SK-N-SH treated with all-trans-retinoic acid at 6 μM for 48 hours (cell line): Measurements from ENCODE around the gene SFT2D2.

ENCODE experiments used
- ATAC-seq: fragments of 200-7000 bp; cut with Tn5 transposase; 3 replicates; pipeline ENCODE4 v1.9.1; 2020; ENCODE audit warnings: mild to moderate bottlenecking, moderate library complexity
- ARNTL ChIP-seq: fragments of 450-650 bp; formaldehyde crosslinking; IDR thresholded peaks from 2 replicates; pipeline ENCODE4 v1.5.0; 2020; ENCODE audit warnings: low read depth, mild to moderate bottlenecking, moderate library complexity, borderline replicate concordance
- BACH2 ChIP-seq: fragments of 250-450 bp; sonication (Bioruptor Pico); IDR thresholded peaks from 2 replicates; pipeline ENCODE4 v1.9.0; 2021; ENCODE audit warnings: mild to moderate bottlenecking, borderline replicate concordance
- CSDC2 ChIP-seq: fragments of 250-450 bp; sonication (Bioruptor Pico); IDR thresholded peaks from 2 replicates; pipeline ENCODE4 v1.5.0; 2020; ENCODE audit warnings: mild to moderate bottlenecking, moderate library complexity
- ESRRG ChIP-seq: fragments of 250-450 bp; sonication (Bioruptor Pico); IDR thresholded peaks from 2 replicates; pipeline ENCODE4 v1.6.1; 2021; ENCODE audit warnings: mild to moderate bottlenecking
- ISL1 ChIP-seq: fragments of 250-450 bp; sonication (Bioruptor Pico); IDR thresholded peaks from 2 replicates; pipeline ENCODE4 v2.1.2; 2022; ENCODE audit warnings: mild to moderate bottlenecking, moderate library complexity
- OSR1 ChIP-seq: fragments of 250-450 bp; sonication (Bioruptor Pico); IDR thresholded peaks from 2 replicates; pipeline ENCODE4 v1.8.0; 2022; ENCODE audit warnings: moderate library complexity, mild to moderate bottlenecking, inconsistent platforms
- PPARA ChIP-seq: fragments of 250-450 bp; sonication (Bioruptor Pico); IDR thresholded peaks from 2 replicates; pipeline ENCODE4 v1.5.0; 2020; ENCODE audit warnings: mild to moderate bottlenecking, borderline replicate concordance
- SNAI2 ChIP-seq: fragments of 250-450 bp; sonication (Bioruptor Pico); IDR thresholded peaks from 2 replicates; pipeline ENCODE4 v1.5.0; 2020; ENCODE audit warnings: mild to moderate bottlenecking, moderate library complexity
- TCF4 ChIP-seq: fragments of 250-450 bp; sonication (Bioruptor Pico); IDR thresholded peaks from 2 replicates; pipeline ENCODE4 v1.8.0; 2021; ENCODE audit warnings: mild to moderate bottlenecking, moderate library complexity, borderline replicate concordance
- TOX ChIP-seq: fragments of 250-450 bp; sonication (Bioruptor Pico); IDR thresholded peaks from 2 replicates; pipeline ENCODE4 v1.8.0; 2021; ENCODE audit warnings: mild to moderate bottlenecking, moderate library complexity, borderline replicate concordance
- ZC3H10 ChIP-seq: fragments of 250-450 bp; sonication (Bioruptor Pico); IDR thresholded peaks from 2 replicates; pipeline ENCODE4 v1.5.1; 2021; ENCODE audit warnings: mild to moderate bottlenecking, moderate library complexity
- ZFP3 ChIP-seq: fragments of 250-450 bp; sonication (Bioruptor Pico); IDR thresholded peaks from 2 replicates; pipeline ENCODE4 v1.5.0; 2020; ENCODE audit warnings: mild to moderate bottlenecking, moderate library complexity
- ZFP30 ChIP-seq: fragments of 450-650 bp; formaldehyde crosslinking; IDR thresholded peaks from 2 replicates; pipeline ENCODE4 v1.5.0; 2022; ENCODE audit warnings: mild to moderate bottlenecking, moderate library complexity
- ZNF565 ChIP-seq: fragments of 450-650 bp; formaldehyde crosslinking; conservative IDR thresholded peaks from 2 replicates; pipeline ENCODE4 v1.5.0; 2020; ENCODE audit warnings: low read depth, mild to moderate bottlenecking, moderate library complexity
- ZNF70 ChIP-seq: fragments of 450-650 bp; formaldehyde crosslinking; IDR thresholded peaks from 2 replicates; pipeline ENCODE4 v1.5.0; 2020; ENCODE audit warnings: mild to moderate bottlenecking, moderate library complexity
- ZNF8 ChIP-seq: fragments of 450-650 bp; formaldehyde crosslinking; IDR thresholded peaks from 2 replicates; pipeline ENCODE4 v1.5.0; 2020; ENCODE audit warnings: mild to moderate bottlenecking, moderate library complexity
- TF ChIP-seq, protein P1 (sequence below): fragments of 250-450 bp; sonication (Bioruptor Pico); IDR thresholded peaks from 2 replicates; pipeline ENCODE4 v1.5.0; 2020; ENCODE audit warnings: mild to moderate bottlenecking, moderate library complexity
- TF ChIP-seq, protein P2 (sequence below): fragments of 250-450 bp; sonication (Bioruptor Pico); IDR thresholded peaks from 2 replicates; pipeline ENCODE4 v1.8.0; 2020; ENCODE audit warnings: mild to moderate bottlenecking, moderate library complexity, borderline replicate concordance
- TF ChIP-seq, protein P3 (sequence below): fragments of 250-450 bp; sonication (Bioruptor Pico); IDR thresholded peaks from 2 replicates; pipeline ENCODE4 v1.8.0; 2021; ENCODE audit warnings: low read depth, mild to moderate bottlenecking, moderate library complexity, borderline replicate concordance
- TF ChIP-seq, protein P4 (sequence below): fragments of 250-450 bp; sonication (Bioruptor Pico); IDR thresholded peaks from 2 replicates; pipeline ENCODE4 v1.5.1; 2021; ENCODE audit warnings: mild to moderate bottlenecking, moderate library complexity
- TF ChIP-seq, protein P5 (sequence below): fragments of 250-450 bp; sonication (Bioruptor Pico); IDR thresholded peaks from 2 replicates; pipeline ENCODE4 v1.5.1; 2020; ENCODE audit warnings: low read depth, mild to moderate bottlenecking, moderate library complexity

The SFT2D2 gene

DNA sequence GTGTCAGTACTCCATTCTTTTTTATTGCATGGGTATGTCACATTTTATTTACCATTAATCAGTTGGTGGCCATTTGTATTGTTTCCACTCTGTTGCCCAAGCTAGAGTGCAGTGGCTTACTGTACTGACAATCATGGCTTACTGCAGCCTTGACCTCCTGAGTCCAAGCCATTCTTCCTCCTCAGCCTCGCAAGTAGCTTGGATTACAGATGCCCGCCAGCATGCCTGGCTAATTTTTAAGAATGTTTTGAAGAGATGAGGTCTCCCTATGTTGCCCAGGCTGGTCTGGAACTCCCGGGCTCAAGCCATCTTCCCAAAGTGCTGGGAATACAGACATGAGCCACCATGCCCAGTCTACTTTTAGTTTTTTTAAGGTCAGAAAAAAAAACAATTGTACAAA is 813 bp upstream of the SFT2D2 start:
- ATAC-seq, result no peak
- no peak for TF ChIP-seq ESRRG
- TF ChIP-seq PPARA, result no peak
- no peak for TF ChIP-seq TOX (CRISPR knock-in tag)
- no peak for TF ChIP-seq ZNF70 (CRISPR knock-in tag)
- TF ChIP-seq, protein P1, sequence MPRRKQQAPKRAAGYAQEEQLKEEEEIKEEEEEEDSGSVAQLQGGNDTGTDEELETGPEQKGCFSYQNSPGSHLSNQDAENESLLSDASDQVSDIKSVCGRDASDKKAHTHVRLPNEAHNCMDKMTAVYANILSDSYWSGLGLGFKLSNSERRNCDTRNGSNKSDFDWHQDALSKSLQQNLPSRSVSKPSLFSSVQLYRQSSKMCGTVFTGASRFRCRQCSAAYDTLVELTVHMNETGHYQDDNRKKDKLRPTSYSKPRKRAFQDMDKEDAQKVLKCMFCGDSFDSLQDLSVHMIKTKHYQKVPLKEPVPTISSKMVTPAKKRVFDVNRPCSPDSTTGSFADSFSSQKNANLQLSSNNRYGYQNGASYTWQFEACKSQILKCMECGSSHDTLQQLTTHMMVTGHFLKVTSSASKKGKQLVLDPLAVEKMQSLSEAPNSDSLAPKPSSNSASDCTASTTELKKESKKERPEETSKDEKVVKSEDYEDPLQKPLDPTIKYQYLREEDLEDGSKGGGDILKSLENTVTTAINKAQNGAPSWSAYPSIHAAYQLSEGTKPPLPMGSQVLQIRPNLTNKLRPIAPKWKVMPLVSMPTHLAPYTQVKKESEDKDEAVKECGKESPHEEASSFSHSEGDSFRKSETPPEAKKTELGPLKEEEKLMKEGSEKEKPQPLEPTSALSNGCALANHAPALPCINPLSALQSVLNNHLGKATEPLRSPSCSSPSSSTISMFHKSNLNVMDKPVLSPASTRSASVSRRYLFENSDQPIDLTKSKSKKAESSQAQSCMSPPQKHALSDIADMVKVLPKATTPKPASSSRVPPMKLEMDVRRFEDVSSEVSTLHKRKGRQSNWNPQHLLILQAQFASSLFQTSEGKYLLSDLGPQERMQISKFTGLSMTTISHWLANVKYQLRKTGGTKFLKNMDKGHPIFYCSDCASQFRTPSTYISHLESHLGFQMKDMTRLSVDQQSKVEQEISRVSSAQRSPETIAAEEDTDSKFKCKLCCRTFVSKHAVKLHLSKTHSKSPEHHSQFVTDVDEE, result no peak
- no peak for TF ChIP-seq ZFP3 (CRISPR knock-in tag)

DNA sequence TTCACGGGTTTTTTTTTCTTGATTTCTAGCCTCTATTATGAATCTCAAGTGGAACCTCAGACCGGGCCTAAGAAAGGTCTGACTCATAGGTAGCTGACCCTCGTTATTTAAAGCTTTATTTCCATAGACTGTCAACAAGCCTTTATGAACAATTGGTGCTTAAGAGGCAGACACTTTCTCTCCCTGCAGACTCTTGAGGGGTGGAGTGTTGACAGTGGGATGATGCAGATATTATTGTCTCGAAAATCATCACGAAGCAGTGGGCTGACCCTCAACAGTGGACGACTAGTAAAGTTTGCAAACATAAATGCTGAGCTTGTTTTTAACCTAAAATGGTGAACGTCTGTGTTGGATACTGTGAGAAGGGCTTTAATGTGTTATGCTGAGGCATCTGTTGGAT is 1.8 kb downstream of the SFT2D2 start:
- ATAC-seq, result no peak
- TF ChIP-seq ZNF8 (CRISPR knock-in tag) (no peak), ESRRG (no peak), ZNF70 (CRISPR knock-in tag) (no peak), TOX (CRISPR knock-in tag) (no peak; the same call in 1 of the 2 replicates)
- TF ChIP-seq, protein P2, sequence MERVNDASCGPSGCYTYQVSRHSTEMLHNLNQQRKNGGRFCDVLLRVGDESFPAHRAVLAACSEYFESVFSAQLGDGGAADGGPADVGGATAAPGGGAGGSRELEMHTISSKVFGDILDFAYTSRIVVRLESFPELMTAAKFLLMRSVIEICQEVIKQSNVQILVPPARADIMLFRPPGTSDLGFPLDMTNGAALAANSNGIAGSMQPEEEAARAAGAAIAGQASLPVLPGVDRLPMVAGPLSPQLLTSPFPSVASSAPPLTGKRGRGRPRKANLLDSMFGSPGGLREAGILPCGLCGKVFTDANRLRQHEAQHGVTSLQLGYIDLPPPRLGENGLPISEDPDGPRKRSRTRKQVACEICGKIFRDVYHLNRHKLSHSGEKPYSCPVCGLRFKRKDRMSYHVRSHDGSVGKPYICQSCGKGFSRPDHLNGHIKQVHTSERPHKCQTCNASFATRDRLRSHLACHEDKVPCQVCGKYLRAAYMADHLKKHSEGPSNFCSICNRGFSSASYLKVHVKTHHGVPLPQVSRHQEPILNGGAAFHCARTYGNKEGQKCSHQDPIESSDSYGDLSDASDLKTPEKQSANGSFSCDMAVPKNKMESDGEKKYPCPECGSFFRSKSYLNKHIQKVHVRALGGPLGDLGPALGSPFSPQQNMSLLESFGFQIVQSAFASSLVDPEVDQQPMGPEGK (CRISPR knock-in tag), result no peak

DNA sequence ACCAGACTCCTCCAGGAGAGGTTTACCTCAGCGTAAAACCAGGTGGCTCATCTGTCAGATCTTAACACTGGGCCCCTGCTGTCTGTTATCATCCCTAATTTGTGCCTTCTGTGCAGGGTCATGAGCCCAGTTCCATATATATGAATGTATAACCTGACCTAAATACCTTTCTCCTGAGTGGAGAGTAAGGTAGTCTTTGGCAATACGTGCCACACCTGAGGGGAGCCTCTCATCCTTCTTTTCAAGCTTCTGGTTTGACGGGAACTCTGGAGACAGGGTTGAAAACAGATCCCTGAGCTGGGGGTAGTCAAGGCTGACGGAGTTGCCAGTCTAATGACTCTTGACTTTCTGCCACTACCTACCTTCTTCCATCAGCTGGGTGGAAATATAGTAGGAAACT is 4.1 kb downstream of the SFT2D2 start:
- TF ChIP-seq ARNTL (CRISPR knock-in tag), result no peak
- TF ChIP-seq TCF4 (CRISPR knock-in tag), result no peak
- no peak for TF ChIP-seq SNAI2 (CRISPR knock-in tag)
- TF ChIP-seq, protein P3, sequence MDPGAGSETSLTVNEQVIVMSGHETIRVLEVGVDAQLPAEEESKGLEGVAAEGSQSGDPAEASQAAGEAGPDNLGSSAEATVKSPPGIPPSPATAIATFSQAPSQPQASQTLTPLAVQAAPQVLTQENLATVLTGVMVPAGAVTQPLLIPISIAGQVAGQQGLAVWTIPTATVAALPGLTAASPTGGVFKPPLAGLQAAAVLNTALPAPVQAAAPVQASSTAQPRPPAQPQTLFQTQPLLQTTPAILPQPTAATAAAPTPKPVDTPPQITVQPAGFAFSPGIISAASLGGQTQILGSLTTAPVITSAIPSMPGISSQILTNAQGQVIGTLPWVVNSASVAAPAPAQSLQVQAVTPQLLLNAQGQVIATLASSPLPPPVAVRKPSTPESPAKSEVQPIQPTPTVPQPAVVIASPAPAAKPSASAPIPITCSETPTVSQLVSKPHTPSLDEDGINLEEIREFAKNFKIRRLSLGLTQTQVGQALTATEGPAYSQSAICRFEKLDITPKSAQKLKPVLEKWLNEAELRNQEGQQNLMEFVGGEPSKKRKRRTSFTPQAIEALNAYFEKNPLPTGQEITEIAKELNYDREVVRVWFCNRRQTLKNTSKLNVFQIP (CRISPR knock-in tag), result no peak

DNA sequence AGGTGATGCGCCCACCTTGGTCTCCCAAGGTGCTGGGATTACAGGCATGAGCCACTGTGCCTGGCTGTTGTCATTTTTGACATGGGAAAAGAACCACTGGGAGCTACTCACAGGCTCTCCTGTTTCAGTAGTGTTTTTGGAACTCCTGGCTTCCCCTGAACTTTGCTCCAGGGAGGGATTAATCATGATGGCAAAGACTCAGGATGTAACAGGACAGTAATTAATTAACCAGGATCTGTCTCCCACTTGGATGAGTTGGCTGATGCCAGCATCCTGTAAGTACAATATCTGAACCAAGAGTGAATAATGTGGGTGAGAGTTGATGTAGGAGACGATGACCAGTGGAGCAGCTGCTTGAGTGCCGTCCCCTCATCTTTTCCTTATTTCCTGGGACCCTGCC is 4.9 kb downstream of the SFT2D2 start:
- no peak for ATAC-seq

More for the DNA sequence above, 4.1 kb downstream of the SFT2D2 start:
- no peak for ATAC-seq

More for the DNA sequence above, 4.9 kb downstream of the SFT2D2 start:
- no peak for TF ChIP-seq ZC3H10
- TF ChIP-seq BACH2 (CRISPR knock-in tag), result no peak
- TF ChIP-seq TOX (CRISPR knock-in tag), result no peak
- TF ChIP-seq, protein P2 (CRISPR knock-in tag), result no peak
- no peak for TF ChIP-seq TCF4 (CRISPR knock-in tag)
- TF ChIP-seq, protein P4, sequence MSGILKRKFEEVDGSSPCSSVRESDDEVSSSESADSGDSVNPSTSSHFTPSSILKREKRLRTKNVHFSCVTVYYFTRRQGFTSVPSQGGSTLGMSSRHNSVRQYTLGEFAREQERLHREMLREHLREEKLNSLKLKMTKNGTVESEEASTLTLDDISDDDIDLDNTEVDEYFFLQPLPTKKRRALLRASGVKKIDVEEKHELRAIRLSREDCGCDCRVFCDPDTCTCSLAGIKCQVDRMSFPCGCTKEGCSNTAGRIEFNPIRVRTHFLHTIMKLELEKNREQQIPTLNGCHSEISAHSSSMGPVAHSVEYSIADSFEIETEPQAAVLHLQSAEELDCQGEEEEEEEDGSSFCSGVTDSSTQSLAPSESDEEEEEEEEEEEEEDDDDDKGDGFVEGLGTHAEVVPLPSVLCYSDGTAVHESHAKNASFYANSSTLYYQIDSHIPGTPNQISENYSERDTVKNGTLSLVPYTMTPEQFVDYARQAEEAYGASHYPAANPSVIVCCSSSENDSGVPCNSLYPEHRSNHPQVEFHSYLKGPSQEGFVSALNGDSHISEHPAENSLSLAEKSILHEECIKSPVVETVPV (CRISPR knock-in tag), result no peak
- TF ChIP-seq, protein P3 (CRISPR knock-in tag), result no peak
- TF ChIP-seq ZFP30 (CRISPR knock-in tag), result no peak
- no peak for TF ChIP-seq PPARA
- TF ChIP-seq ZNF8 (CRISPR knock-in tag), result no peak
- no peak for TF ChIP-seq ISL1 (CRISPR knock-in tag)
- no peak for TF ChIP-seq SNAI2 (CRISPR knock-in tag)
- TF ChIP-seq OSR1 (CRISPR knock-in tag), result no peak
- TF ChIP-seq, protein P5, sequence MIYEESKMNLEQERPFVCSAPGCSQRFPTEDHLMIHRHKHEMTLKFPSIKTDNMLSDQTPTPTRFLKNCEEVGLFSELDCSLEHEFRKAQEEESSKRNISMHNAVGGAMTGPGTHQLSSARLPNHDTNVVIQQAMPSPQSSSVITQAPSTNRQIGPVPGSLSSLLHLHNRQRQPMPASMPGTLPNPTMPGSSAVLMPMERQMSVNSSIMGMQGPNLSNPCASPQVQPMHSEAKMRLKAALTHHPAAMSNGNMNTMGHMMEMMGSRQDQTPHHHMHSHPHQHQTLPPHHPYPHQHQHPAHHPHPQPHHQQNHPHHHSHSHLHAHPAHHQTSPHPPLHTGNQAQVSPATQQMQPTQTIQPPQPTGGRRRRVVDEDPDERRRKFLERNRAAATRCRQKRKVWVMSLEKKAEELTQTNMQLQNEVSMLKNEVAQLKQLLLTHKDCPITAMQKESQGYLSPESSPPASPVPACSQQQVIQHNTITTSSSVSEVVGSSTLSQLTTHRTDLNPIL (CRISPR knock-in tag), result no peak
- TF ChIP-seq CSDC2 (CRISPR knock-in tag), result no peak
- no peak for TF ChIP-seq ZNF565 (CRISPR knock-in tag)
